GM18498 (cell line): Measurements from ENCODE around the gene ZNF81.
"Not testable (repeated sequence)": the region's sequence is repeated elsewhere in the genome, so short reads cannot be mapped to it uniquely, and the experiment has no call there.

ENCODE experiments used
- ATAC-seq: cut with Tn5 transposase; IDR thresholded peaks from one replicate; pipeline ENCODE4 v1.9.1; 2021; ENCODE audit warnings: mild to moderate bottlenecking, moderate library complexity; ENCODE audit not compliant: unreplicated experiment

ZNF81 gene

DNA sequence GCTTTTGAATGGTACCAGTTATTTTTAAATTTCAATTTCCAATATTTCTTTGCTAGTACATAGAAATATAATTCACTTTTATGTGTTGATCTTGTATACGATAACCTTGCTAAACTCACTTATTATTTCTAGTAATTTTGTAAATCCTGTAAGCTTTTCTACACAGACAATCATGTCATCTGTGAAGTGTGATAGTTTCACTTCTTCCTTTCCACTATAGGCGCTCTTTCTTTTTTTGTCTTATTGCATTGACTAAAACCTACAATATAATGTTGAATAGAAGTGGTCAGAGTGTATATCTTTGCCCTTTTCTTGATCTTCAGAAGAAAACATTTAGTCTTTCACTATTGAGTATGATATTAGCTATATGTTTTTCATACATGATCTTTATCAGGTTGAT, 90.5 kb downstream of the ZNF81 start:
- no peak for ATAC-seq

DNA sequence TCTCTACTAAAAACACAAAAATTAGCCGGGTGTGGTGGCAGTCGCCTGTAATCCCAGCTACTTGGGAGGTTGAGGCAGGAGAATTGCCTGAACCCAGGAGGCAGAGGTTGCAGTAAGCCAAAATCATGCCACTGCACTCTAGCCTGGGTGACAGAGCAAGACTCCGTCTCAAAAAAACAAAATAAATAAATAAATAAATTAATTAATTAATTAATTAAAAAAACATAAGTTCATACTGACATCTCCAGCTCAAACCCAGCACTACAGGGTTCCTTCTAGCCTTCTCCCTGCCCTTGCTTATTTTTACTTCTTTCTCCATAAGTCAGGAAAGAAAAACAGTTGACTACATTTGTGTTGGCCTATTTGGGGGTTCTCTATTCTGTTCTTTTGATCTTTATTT, 95.3 kb downstream of the ZNF81 start:
- ATAC-seq: not testable (repeated sequence)

DNA sequence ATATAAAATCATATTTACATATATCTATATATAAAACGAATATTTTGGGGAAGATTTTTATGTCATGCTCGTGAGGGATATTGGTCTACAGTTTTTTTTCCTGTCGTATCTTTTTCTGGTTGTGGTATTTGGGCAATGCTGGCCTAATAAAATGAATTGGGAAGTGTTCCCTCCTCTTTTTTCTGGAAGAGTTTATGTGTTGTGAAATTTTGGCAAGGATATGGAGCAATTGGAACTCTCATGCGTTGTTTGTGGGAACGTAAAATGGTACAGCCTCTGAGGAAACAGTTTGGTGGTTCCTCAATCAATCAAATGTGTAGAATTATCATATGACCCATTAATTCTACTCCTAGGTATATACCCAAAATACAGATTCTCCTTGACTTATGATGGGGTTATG, 97.2 kb downstream of the ZNF81 start:
- no peak for ATAC-seq

DNA sequence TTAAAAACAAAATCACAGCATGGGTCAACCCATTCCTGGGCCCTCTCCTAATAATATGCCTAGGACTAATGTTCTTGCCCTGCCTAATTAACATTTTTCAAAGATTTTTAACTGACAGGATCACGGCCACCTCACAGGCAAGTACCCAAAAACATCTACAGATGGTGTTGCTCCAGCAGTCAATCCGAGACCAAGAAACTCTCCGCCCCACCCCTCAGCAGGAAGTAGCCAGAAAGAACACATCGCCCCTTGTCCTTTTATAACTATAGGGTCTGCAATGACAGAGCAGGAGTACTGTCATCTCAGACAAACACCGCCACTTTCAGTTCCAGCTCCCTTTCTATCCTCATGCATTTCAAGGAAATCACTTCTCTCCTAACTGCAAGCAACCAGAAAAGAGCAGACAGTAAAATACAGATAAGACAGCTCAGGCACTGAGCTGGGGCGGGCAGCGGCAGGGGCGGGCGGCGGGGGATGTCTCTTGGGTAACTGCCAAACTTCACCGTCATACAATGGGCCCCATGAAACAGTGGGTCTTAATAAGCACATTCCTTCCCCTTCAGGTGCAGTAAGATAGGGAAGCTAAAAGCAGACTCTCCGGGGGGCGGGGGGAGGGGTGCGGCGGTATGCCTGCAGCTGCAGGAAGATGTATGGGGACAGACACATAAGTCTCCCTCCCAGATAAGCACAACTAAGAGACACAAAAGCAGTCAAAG, 99.7 kb downstream of the ZNF81 start:
- ATAC-seq: no peak

DNA sequence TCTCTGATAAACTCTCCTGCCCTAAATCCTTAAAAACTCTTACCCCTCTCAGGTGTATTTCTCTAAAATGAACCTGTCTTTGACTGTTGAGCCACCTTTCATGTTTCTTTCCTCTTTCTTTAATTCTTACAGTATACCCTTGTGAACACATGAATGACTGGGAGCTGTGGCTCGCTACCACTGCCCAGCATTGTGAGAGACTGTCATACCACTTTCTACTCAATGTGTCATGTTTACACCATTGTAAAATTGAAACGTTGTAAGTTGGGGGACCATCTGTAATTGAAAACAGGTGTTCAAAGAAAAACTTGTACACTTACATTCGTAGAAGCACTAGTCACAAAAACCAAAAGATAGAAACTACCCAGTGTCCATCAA, 100.2 kb downstream of the ZNF81 start:
- ATAC-seq: no peak

DNA sequence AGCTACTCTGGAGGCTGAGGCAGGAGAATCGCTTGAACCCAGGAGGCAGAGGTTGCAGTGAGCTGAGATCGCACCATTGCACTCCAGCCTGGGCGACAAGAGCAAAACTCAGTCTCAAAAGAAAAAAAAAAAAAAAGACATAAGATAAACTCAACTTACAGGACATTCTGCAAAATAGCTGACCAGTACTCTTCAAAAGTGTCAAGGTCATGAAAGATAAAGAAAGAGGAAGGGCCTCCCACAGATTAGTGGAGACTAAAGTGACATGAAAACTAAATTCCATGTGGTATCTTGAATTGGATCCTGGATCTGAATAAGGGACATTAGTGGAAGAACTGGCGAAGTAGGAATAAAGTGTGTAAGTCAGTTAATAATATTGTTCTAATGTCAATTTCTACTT, 103.7 kb downstream of the ZNF81 start:
- no peak for ATAC-seq

DNA sequence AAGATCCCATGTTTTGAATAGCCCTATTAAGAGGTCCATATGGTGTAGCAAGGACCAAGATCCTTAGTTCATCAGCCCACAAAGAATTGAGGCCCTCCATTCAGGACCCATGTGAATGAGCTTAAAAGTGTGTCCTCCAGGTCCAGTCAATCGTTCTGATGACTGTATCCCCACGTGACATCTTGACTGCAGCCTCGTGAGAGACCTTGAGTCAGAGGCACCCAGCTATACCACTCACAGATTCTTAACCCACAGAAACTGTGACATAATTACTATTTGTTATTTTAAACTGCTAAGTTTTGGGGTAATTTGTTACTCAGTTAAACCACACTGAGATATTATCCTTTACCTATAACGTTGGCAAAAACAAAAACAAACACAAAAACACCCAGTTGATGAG, 104.7 kb downstream of the ZNF81 start:
- ATAC-seq: no peak

DNA sequence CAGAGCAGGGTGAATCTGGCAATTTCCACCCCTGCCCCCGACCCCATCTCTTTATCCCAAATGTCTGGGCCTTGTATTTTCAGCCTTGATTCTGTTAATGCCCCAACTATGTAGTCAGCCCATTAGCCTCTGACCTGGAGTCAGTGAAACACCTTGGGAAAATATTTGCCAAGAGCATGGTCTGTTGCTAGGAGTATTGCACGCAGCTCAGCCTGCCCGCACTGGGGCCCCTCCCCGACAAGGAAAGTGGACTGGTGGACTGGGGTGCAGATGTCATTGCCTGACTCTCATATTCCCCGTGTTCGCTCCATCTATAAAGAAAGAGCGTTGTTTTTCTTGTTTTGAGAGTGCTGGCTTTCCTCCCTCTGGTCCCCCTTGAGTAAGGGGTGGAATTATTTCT, 118.6 kb downstream of the ZNF81 start:
- ATAC-seq: not testable (repeated sequence)

DNA sequence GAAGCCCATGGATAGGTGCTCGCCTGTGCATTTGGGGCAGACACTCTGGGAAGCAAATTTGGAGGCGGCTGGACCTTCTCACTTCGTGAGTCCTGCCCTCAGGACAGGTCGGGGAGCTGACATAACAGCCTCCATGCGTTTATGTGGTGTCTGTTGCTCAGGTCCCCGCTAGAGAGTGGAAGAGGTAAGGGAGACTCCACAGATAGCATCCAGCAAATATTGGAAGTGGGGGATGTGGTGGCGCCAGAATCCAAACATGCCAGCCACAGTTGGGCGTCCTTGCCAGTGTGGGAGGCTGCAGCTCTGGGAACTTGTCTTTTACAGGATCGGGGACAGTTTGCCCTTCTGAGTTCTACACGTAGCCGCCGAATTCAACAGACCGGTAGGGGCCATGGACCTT, 119.3 kb downstream of the ZNF81 start:
- ATAC-seq: no peak

DNA sequence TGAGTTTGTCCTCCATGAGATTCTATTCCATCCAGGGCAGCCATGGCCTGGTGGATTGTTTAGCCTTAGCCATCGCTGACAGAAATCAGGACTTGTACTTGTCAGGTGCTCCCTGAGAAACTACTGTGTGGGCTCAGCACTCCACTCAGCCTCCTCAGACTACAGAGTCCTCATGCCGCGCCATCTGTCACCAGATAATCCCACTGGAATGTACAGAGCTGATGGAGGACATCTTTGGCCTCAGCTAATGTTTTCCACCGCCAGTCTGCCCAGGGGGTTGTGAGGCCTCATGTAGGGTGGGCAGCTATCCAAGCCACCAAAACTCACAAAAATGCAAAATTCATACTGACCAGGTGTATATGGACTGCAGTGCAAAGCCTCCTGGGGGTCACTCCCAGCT, 121.5 kb downstream of the ZNF81 start:
- ATAC-seq: not testable (repeated sequence)

DNA sequence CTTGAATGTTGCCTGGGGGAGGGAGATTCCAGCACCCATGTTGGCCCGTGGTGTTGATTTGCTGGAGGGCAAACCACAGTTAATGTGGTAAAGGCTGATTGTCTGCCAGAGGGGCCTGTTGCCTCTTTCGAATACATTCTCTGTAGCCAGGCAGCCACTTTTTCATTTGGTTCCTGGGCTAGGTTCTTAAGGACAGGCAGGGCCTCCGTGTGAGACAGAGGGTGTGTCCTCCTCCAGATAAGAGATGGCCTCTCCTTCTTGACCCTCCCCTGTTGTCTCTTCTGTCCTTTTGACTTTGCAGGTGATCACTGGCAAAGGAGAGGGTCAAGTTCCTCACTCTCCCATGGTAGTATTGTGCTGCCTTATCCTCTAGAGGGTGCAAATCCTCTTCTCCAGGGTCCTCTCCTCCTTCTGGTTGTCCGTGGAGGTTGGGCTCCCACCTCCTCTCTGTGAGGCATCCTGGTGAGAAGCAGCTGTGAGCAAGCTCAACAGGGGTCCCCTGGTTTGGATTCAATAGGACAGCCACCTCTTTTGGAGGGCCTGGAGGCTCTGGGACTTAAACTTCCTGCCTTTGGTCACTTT, 122.2 kb downstream of the ZNF81 start:
- ATAC-seq: no peak

DNA sequence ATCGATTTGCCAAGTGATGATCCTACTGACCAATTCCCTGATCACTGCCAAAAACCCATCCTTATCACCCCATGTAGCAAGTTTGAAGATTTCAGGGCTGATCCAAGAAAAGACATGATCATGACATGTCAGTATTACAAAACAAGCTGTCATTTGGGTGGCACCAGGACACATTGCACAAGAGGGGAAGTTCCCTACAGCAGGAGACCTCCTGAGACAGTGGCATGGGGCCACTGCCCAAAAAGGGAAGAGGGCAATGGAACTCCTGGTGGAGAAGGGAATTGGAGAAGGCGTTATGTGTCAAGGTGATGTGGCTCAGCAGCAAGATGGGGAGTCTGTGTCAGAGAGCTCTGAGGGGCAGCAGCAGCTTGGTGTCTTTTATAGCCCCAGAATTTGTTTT, 123.7 kb downstream of the ZNF81 start:
- ATAC-seq: no peak

DNA sequence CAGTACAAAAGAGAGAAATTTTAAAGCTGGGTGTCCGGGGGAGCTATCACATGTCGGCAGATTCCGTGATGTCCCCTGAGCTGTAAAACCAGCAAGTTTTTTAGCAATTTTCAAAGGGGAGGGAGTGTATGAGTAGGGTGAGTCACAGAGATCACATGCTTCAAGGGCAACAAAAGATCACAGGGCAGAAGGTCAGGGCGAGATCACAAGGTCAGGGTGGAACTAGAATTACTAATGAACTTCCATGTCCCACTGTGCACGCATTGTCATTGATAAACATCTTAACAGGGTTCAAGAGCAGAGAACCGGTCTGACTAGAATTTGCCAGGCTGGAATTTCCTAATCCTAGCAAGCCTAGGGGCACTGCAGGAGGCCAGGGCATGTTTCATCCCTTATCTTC, 125.1 kb downstream of the ZNF81 start:
- ATAC-seq: not testable (repeated sequence)

DNA sequence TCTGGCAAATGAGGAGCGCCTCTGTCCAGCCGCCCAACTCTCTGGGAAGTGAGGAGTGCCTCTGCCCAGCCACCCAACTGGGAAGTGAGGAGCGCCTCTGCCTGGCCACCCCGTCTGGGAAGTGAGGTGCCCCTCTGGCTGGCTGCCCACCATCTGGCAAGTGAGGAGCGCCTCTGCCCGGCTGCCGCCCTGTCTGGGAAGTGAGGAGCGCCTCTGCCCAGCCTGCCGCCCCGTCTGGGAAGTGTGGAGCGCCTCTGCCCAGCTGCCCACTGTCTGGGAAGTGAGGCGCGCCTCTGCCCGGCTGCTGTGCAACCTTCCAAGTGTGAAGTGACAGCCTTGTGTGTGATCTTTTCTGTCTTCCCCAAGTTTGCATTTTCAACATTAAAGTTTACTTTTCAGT, 128.8 kb downstream of the ZNF81 start:
- not testable (repeated sequence) for ATAC-seq
